Aorta (tissue), 5 donors: Measurements from ENCODE around the gene GRN. TPM values are rescaled to one million over a fixed set of nuclear protein-coding genes. Genes with fewer than 3 reads are reported as not detected.
"Not testable (repeated sequence)": the region's sequence is repeated elsewhere in the genome, so short reads cannot be mapped to it uniquely, and the experiment has no call there.

Source experiments
- ATAC-seq: fragments of 200-7000 bp; cut with Tn5 transposase; one replicate; pipeline ENCODE4 v1.9.1; 2022; ENCODE audit warnings: moderate library complexity; ENCODE audit not compliant: low FRiP score
- DNase-seq, 2 donors: peaks; one replicate each; pipeline ENCODE4 v3.0.0-alpha.2; 2020
- H3K27ac ChIP-seq, 2 donors: one replicate each; pipeline ENCODE4 v1.5.1; 2013; ENCODE audit warnings: low read length in 2 of 2, mild to moderate bottlenecking in 2 of 2, moderate library complexity in 2 of 2, control low read depth in 1 of 2, inconsistent platforms in 1 of 2, low read depth in 1 of 2
- H3K27me3 ChIP-seq, 2 donors: one replicate each; pipeline ENCODE4 v1.6.1; 2013; ENCODE audit warnings: control low read depth in 1 of 2, low read length in 1 of 2, mild to moderate bottlenecking in 1 of 2, moderate library complexity in 1 of 2; ENCODE audit not compliant: insufficient read depth in 2 of 2, control insufficient read depth in 1 of 2
- H3K36me3 ChIP-seq, 2 donors: one replicate each; pipeline ENCODE4 v1.6.1; 2013; ENCODE audit warnings: control low read depth in 1 of 2, low read length in 1 of 2, mild to moderate bottlenecking in 1 of 2; ENCODE audit not compliant: insufficient read depth in 2 of 2, control insufficient read depth in 1 of 2
- H3K4me1 ChIP-seq, 2 donors: one replicate each; pipeline ENCODE4 v1.6.1; 2013; ENCODE audit warnings: low read length in 2 of 2, control low read depth in 1 of 2, mild to moderate bottlenecking in 1 of 2, moderate library complexity in 1 of 2; ENCODE audit not compliant: insufficient read depth in 2 of 2, control insufficient read depth in 1 of 2
- H3K4me3 ChIP-seq, 2 donors: one replicate each; pipeline ENCODE4 v1.5.1; 2013; ENCODE audit warnings: low read length in 2 of 2, control low read depth in 1 of 2, mild to moderate bottlenecking in 1 of 2
- H3K9me3 ChIP-seq: one replicate; pipeline ENCODE4 v1.6.1; 2013; ENCODE audit warnings: mild to moderate bottlenecking, low read length; ENCODE audit not compliant: control insufficient read depth
- WGBS, 2 donors: extraction: QIAGEN DNeasy Blood & Tissue Kit; methylation state at CpG; one replicate each; pipeline ENCODE4 v1.1.7; 2013; 5-methylcytosine and 5-hydroxymethylcytosine counted together
- intact Hi-C, 2 donors: fragments of 100-400 bp; cut with DNase I; formaldehyde crosslinking; loops; one replicate each; pipeline versions ENCODE4 v1.14.2 to v1.15.0; 2022
- polyA plus RNA-seq, 2 donors: library from polyadenylated mRNA; stranded (reverse); fragments of 200-250 nt; gene quantifications; one replicate each; pipeline ENCODE4 v1.2.3, GENCODE V29; 2013
- total RNA-seq, 2 donors: library from RNA; stranded (reverse); fragmentation: NEBNext Ultra II Directional; extraction: Animal tissue kit (Norgen Biotek cat#: 25700); gene quantifications; one replicate each; pipeline ENCODE4 v1.2.1, GENCODE V29; 2021
- donor health status: healthy with polysubstance abuse.
- donor health status: Bipolar disorder and iron deficiency.
- donor health status: DM: no; HTN: no; CAD: no.
- donor health status: DM: no; HTN: no; CAD: no.
- donor health status: DM: yes; HTN: yes; CAD: no.

The GRN gene
- total and polyA plus RNA-seq, 4 donors = 125 to 248 (median 154) TPM

- H3K27ac ChIP-seq = no peak overlapping the region
- no peaks in the 10 kb centered on the region for H3K27me3 ChIP-seq
- DNase-seq (no peak), ATAC-seq (no peak)
- no peak overlapping the region for H3K4me3 ChIP-seq
- H3K9me3 ChIP-seq = no peaks in the 10 kb centered on the region
- intact Hi-C loops = no loop called here
- WGBS, 2 donors = 47 to 52% methylated on average over 6 of the region's 6 CpGs
- no peaks in the 10 kb centered on the region for H3K36me3 ChIP-seq
- H3K4me1 ChIP-seq = no peaks in the 10 kb centered on the region
These were observed 15.0 kb downstream of the GRN start for GRCh38 chr17:44360144-44360533.

GRCh38 chr17:44360826-44361225 lies 15.7 kb downstream of the GRN start:
- Histone ChIP-seq H3K9me3 (no peaks in the 10 kb centered on the region), H3K27ac (no peak overlapping the region), H3K36me3 (no peaks in the 10 kb centered on the region), H3K4me3 (no peak overlapping the region), H3K4me1 (no peaks in the 10 kb centered on the region), H3K27me3 (no peaks in the 10 kb centered on the region)
- ATAC-seq (no peak), DNase-seq (peak; percentile 42 to 55)
- WGBS, 2 donors = 55 to 62% methylated on average over 5 of the region's 5 CpGs
- intact Hi-C loops = no loop called here

- no peaks in the 10 kb centered on the region for H3K36me3 ChIP-seq
- no peaks in the 10 kb centered on the region for H3K4me1 ChIP-seq
- H3K27me3 ChIP-seq = no peaks in the 10 kb centered on the region
- intact Hi-C loops = no loop called here
- H3K4me3 ChIP-seq = no peak overlapping the region
- no peak overlapping the region for H3K27ac ChIP-seq
- ATAC-seq = no peak
- 70 to 72% methylated on average over 10 to 11 of the region's 11 CpGs for WGBS, 2 donors
- no peaks in the 10 kb centered on the region for H3K9me3 ChIP-seq
- peak; percentile 32 to 46 for DNase-seq
These were observed 16.5 kb downstream of the GRN start for GRCh38 chr17:44361292-44362260.

GRCh38 chr17:44362459-44362948 lies 17.4 kb downstream of the GRN start:
- Histone ChIP-seq H3K36me3 (no peaks in the 10 kb centered on the region), H3K27ac (no peak overlapping the region), H3K27me3 (no peaks in the 10 kb centered on the region), H3K4me3 (no peak overlapping the region), H3K9me3 (no peaks in the 10 kb centered on the region), H3K4me1 (no peaks in the 10 kb centered on the region)
- DNase-seq = peak in 1 of 2 donors; percentile 36
- ATAC-seq = peak; percentile 9
- intact Hi-C loops = no loop called here
- WGBS, 2 donors = 26 to 27% methylated on average over 10 to 11 of the region's 11 CpGs

GRCh38 chr17:44362949-44363612 lies 18.0 kb downstream of the GRN start:
- intact Hi-C loops = no loop called here
- Histone ChIP-seq H3K9me3 (no peaks in the 10 kb centered on the region), H3K27me3 (no peaks in the 10 kb centered on the region), H3K4me3 (peak overlapping the region; percentile 36 to 57), H3K4me1 (no peaks in the 10 kb centered on the region), H3K27ac (no peak overlapping the region), H3K36me3 (no peaks in the 10 kb centered on the region)
- ATAC-seq = no peak
- WGBS, 2 donors = 0 to 1% methylated on average over 38 to 45 of the region's 45 CpGs
- DNase-seq = peak; percentile 49 to 79

- peak; percentile 68 to 89 for DNase-seq
- no peak within 1 kb of the TSS for H3K27ac ChIP-seq
- H3K9me3 ChIP-seq = no peaks in the 10 kb centered on the region
These were observed 18.6 kb downstream of the GRN start, which contains the start of gene FAM171A2 for GRCh38 chr17:44363613-44364159. Gene FAM171A2 (minus strand): TSS chr17:44363853. CDS start chr17:44363714, 139 bp downstream.

GRCh38 chr17:44365051-44365450 lies 19.9 kb downstream of the GRN start:
- ATAC-seq, H3K4me3 ChIP-seq, H3K36me3 ChIP-seq, H3K9me3 ChIP-seq, H3K4me1 ChIP-seq, DNase-seq, H3K27ac ChIP-seq, intact Hi-C loops, H3K27me3 ChIP-seq: not testable (repeated sequence)
- 88 to 90% methylated on average over 5 of the region's 5 CpGs for WGBS, 2 donors

More at GRCh38 chr17:44363613-44364159, 18.6 kb downstream of the GRN start, which contains the start of gene FAM171A2:
- H3K27me3 ChIP-seq = no peaks in the 10 kb centered on the region
- 1% methylated on average over 45 to 63 of the region's 63 CpGs for WGBS, 2 donors
- peak within 1 kb of the TSS; percentile 36 to 57 for H3K4me3 ChIP-seq
- ATAC-seq = peak; percentile 87
- H3K36me3 ChIP-seq = no peaks in the 10 kb centered on the region
- no peaks in the 10 kb centered on the region for H3K4me1 ChIP-seq
- intact Hi-C loops = no loop called here

GRCh38 chr17:44367231-44367979 lies 22.3 kb downstream of the GRN start:
- H3K4me3 ChIP-seq = no peak overlapping the region
- intact Hi-C loops = no loop called here
- ATAC-seq = no peak
- no peak overlapping the region for H3K27ac ChIP-seq
- H3K4me1 ChIP-seq = no peaks in the 10 kb centered on the region
- no peaks in the 10 kb centered on the region for H3K9me3 ChIP-seq
- H3K36me3 ChIP-seq = no peaks in the 10 kb centered on the region
- peak in 1 of 2 donors; percentile 18 for DNase-seq
- H3K27me3 ChIP-seq = no peaks in the 10 kb centered on the region
- 50 to 51% methylated on average over 7 of the region's 7 CpGs for WGBS, 2 donors
